PFSK-1 (cell line): ENCODE results near the gene PIRT.

Source experiments
- POLR2AphosphoS5 ChIP-seq: IDR thresholded peaks from 2 replicates; pipeline ENCODE4 v1.6.1; 2012; ENCODE audit warnings: low read depth, mild to moderate bottlenecking, control low read depth, low read length, moderate library complexity
- SIN3A ChIP-seq: IDR thresholded peaks from 2 replicates; pipeline ENCODE4 v1.6.1; 2012; ENCODE audit warnings: mild to moderate bottlenecking, low read length, moderate library complexity, borderline replicate concordance; ENCODE audit not compliant: insufficient read depth
- TAF1 ChIP-seq: IDR thresholded peaks from 2 replicates; pipeline ENCODE4 v1.6.1; 2012; ENCODE audit warnings: low read length, control low read depth, borderline replicate concordance; ENCODE audit not compliant: insufficient read depth

- TF ChIP-seq SIN3A (no peak), POLR2AphosphoS5 (no peak), TAF1 (no peak)
These were observed 33.9 kb downstream of the PIRT start, which contains the start of gene TMEM238L for GRCh38 chr17:10803830-10804475.
